Chondrocyte (in vitro differentiated cells): ENCODE data around the gene SELENOH. TPM values are rescaled to one million over a fixed set of nuclear protein-coding genes. Genes with fewer than 3 reads are reported as not detected.

Experiments used
- DNase-seq: peaks from one replicate; pipeline ENCODE4 v3.0.0; 2021; ENCODE audit warnings: mixed read lengths, low spot score
- H3K27ac Mint-ChIP-seq: one replicate; pipeline ENCODE4 v1.8.0; 2021; ENCODE audit warnings: mild to moderate bottlenecking, moderate library complexity, mixed read lengths; ENCODE audit not compliant: unreplicated experiment
- H3K27me3 Mint-ChIP-seq: 2 replicates; pipeline ENCODE4 v1.8.0; 2021; ENCODE audit warnings: low read depth, mixed read lengths
- H3K36me3 Mint-ChIP-seq: 2 replicates; pipeline ENCODE4 v1.8.0; 2021; ENCODE audit warnings: low read depth, mixed read lengths
- H3K4me1 Mint-ChIP-seq: 2 replicates; pipeline ENCODE4 v1.8.0; 2021; ENCODE audit warnings: low read depth, mild to moderate bottlenecking, mixed read lengths
- H3K4me3 Mint-ChIP-seq: one replicate; pipeline ENCODE4 v1.8.0; 2021; ENCODE audit warnings: mild to moderate bottlenecking, moderate library complexity, mixed read lengths; ENCODE audit not compliant: unreplicated experiment
- H3K9me3 Mint-ChIP-seq: 2 replicates; pipeline ENCODE4 v1.8.0; 2021; ENCODE audit warnings: low read depth, mixed read lengths
- CTCF ChIP-seq: fragments of 200-600 bp; sonication (generic); IDR thresholded peaks from 2 replicates; pipeline ENCODE4 v1.5.0; 2021; ENCODE audit warnings: antibody characterized with exemption, mild to moderate bottlenecking, moderate library complexity
- total RNA-seq: library from RNA; stranded (reverse); gene quantifications from 3 replicates; pipeline ENCODE4 v1.2.1, GENCODE V29; 2021

The SELENOH gene
- total RNA-seq, 1 donor from 2014 or later, result 87.3 TPM

GRCh38 chr11:57781529-57781943 lies 40.2 kb downstream of the SELENOH start:
- DNase-seq, result no peak
- no peaks in the 10 kb centered on the region for H3K27me3 Mint-ChIP-seq
- H3K4me3 Mint-ChIP-seq, result no peak overlapping the region
- H3K4me1 Mint-ChIP-seq, result peaks cover 71% of the 10 kb centered on the region
- peaks cover 1% of the 10 kb centered on the region for H3K36me3 Mint-ChIP-seq
- TF ChIP-seq CTCF, result no peak
- peak overlapping the region; percentile 29 for H3K27ac Mint-ChIP-seq
- no peaks in the 10 kb centered on the region for H3K9me3 Mint-ChIP-seq

GRCh38 chr11:57785072-57785471 lies 43.8 kb downstream of the SELENOH start:
- Mint-ChIP-seq H3K27me3 (no peaks in the 10 kb centered on the region), H3K36me3 (peaks cover 1% of the 10 kb centered on the region), H3K9me3 (no peaks in the 10 kb centered on the region), H3K4me1 (peaks cover 64% of the 10 kb centered on the region), H3K27ac (no peak overlapping the region), H3K4me3 (no peak overlapping the region)
- TF ChIP-seq CTCF, result no peak
- no peak for DNase-seq

GRCh38 chr11:57786436-57786835 lies 45.1 kb downstream of the SELENOH start:
- H3K27ac Mint-ChIP-seq, result peak overlapping the region; percentile 76
- DNase-seq, result no peak

GRCh38 chr11:57787006-57787604 lies 45.8 kb downstream of the SELENOH start:
- H3K36me3 Mint-ChIP-seq, result peaks cover 5% of the 10 kb centered on the region
- peak overlapping the region; percentile 76 for H3K27ac Mint-ChIP-seq
- H3K27me3 Mint-ChIP-seq, result no peaks in the 10 kb centered on the region
- DNase-seq, result no peak
- no peak for TF ChIP-seq CTCF
- no peaks in the 10 kb centered on the region for H3K9me3 Mint-ChIP-seq
- no peak overlapping the region for H3K4me3 Mint-ChIP-seq
- H3K4me1 Mint-ChIP-seq, result peaks cover 60% of the 10 kb centered on the region

More at GRCh38 chr11:57786436-57786835, 45.1 kb downstream of the SELENOH start:
- Mint-ChIP-seq H3K4me3 (no peak overlapping the region), H3K4me1 (peaks cover 59% of the 10 kb centered on the region), H3K27me3 (no peaks in the 10 kb centered on the region), H3K9me3 (no peaks in the 10 kb centered on the region), H3K36me3 (peaks cover 1% of the 10 kb centered on the region)
- TF ChIP-seq CTCF, result no peak

GRCh38 chr11:57787920-57788702 lies 46.8 kb downstream of the SELENOH start:
- Mint-ChIP-seq H3K27me3 (no peaks in the 10 kb centered on the region), H3K9me3 (no peaks in the 10 kb centered on the region), H3K36me3 (peaks cover 7% of the 10 kb centered on the region), H3K4me3 (no peak overlapping the region), H3K4me1 (peaks cover 65% of the 10 kb centered on the region), H3K27ac (peak overlapping the region; percentile 76)
- DNase-seq, result no peak
- TF ChIP-seq CTCF, result no peak
